Kidney (tissue), 14 donors: ENCODE results near the gene GABBR2. TPM values are rescaled to one million over a fixed set of nuclear protein-coding genes. Genes with fewer than 3 reads are reported as not detected.

Source experiments
- DNase-seq, 5 donors: peaks; one replicate each; pipeline ENCODE4 v3.0.0-alpha.2; 2013 to 2020
- FAIRE-seq: peaks from 2 replicates; lab custom pipeline; 2012; peaks lifted over from hg19 to GRCh38; lab: Jason Lieb, UNC
- H3K27ac ChIP-seq, 2 donors: one replicate each; pipeline ENCODE4 v1.7.0; 2013; ENCODE audit warnings: low read depth in 2 of 2, low read length in 2 of 2, inconsistent platforms in 1 of 2
- H3K27me3 ChIP-seq: one replicate; pipeline ENCODE4 v1.7.1; 2013; ENCODE audit warnings: low read length, inconsistent platforms; ENCODE audit not compliant: control insufficient read depth, insufficient read depth
- H3K36me3 ChIP-seq, 3 donors: one replicate each; pipeline versions ENCODE4 v1.7.0 to v1.7.1; 2013; ENCODE audit warnings: low read length in 3 of 3, control low read depth in 1 of 3, inconsistent platforms in 1 of 3; ENCODE audit not compliant: insufficient read depth in 3 of 3, control insufficient read depth in 2 of 3
- H3K4me1 ChIP-seq, 3 donors: one replicate each; pipeline versions ENCODE4 v1.7.0 to v1.7.1; 2013; ENCODE audit warnings: low read length in 3 of 3, inconsistent platforms in 1 of 3, low read depth in 1 of 3; ENCODE audit not compliant: control insufficient read depth in 2 of 3, insufficient read depth in 2 of 3
- H3K4me3 ChIP-seq, 3 donors: one replicate each; pipeline versions ENCODE4 v1.7.0 to v1.8.1; 2013; ENCODE audit warnings: low read length in 3 of 3, control low read depth in 1 of 3, inconsistent platforms in 1 of 3
- H3K9ac ChIP-seq, 3 donors: one replicate each; pipeline versions ENCODE4 v1.7.0 to v1.7.1; 2013; ENCODE audit warnings: low read length in 3 of 3, control low read depth in 1 of 3, inconsistent platforms in 1 of 3
- H3K9me3 ChIP-seq, 3 donors: one replicate each; pipeline versions ENCODE4 v1.7.0 to v1.7.1; 2013; ENCODE audit warnings: low read length in 3 of 3, control low read depth in 1 of 3, inconsistent platforms in 1 of 3; ENCODE audit not compliant: control insufficient read depth in 2 of 3, insufficient read depth in 1 of 3
- intact Hi-C: fragments of 100-400 bp; cut with DNase I; formaldehyde crosslinking; loops from one replicate; pipeline ENCODE4 v1.11.1; 2022
- polyA plus RNA-seq: library from polyadenylated mRNA; stranded (reverse); fragments of 350-450 nt; fragmentation: Illumina TruSeq; extraction: RNeasy Lipid Tissue Mini Kit (QIAGEN cat#74804); gene quantifications from one replicate; pipeline ENCODE4 v1.2.3, GENCODE V29; 2014; ENCODE audit warnings: low read depth, low replicate concordance; ENCODE audit not compliant: insufficient read depth
- total RNA-seq: library from RNA; stranded (reverse); fragmentation: NEBNext Ultra II Directional; extraction: Animal tissue kit (Norgen Biotek cat#: 25700); gene quantifications from one replicate; pipeline ENCODE4 v1.2.1, GENCODE V29; 2021
- TF ChIP-seq, protein P1 (sequence below): IDR thresholded peaks from 3 replicates; pipeline ENCODE4 v1.5.1; 2012; ENCODE audit warnings: mild to moderate bottlenecking, moderate library complexity, borderline replicate concordance; ENCODE audit not compliant: insufficient read depth; ENCODE audit errors: extremely low read depth
- donor health status: control.
- donor health status: control.
- donor health status: control.
- donor health status: control.
- donor health status: control.
- donor health status: DM: yes; HTN: yes; CAD: no.
- donor health status: Normal renal cell carcinoma (clear cell type).

GABBR2 gene
- total and polyA plus RNA-seq, 2 donors from 2014 or later: 0.06 TPM; not detected in 1

DNA sequence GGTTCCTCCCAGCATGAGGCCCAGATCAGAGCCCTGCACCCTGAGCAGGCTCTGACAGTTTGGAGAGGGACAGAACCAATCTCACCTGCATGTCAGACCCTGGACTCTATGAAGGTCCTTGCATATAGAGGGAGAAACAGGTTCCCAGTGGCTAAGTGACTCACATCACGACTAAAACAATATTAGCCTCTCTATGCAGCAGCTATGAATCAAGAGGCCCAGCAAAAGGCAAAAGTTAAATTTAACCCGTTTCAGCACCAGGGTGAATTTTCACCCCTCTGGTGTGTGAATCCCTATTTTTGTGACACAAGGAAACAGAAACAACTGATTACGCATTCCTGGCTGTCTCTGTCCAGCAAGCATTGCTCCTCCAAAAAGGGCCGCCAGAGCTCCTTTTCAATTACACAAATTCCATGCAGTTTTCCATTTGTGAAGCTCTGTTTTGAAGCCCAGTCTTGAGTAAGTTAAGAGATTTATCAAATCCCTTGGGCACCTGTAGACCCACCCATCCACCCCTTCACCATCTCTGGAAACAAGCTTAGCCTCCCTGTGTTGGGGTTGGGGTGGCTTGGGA is 136.6 kb downstream of the GABBR2 start:
- Histone ChIP-seq H3K36me3 (no peaks in the 10 kb centered on the region), H3K27me3 (no peaks in the 10 kb centered on the region), H3K27ac (no peak overlapping the region), H3K9ac (no peak overlapping the region), H3K4me1 (no peaks in the 10 kb centered on the region), H3K9me3 (no peaks in the 10 kb centered on the region), H3K4me3 (no peak overlapping the region)
- TF ChIP-seq, protein P1, sequence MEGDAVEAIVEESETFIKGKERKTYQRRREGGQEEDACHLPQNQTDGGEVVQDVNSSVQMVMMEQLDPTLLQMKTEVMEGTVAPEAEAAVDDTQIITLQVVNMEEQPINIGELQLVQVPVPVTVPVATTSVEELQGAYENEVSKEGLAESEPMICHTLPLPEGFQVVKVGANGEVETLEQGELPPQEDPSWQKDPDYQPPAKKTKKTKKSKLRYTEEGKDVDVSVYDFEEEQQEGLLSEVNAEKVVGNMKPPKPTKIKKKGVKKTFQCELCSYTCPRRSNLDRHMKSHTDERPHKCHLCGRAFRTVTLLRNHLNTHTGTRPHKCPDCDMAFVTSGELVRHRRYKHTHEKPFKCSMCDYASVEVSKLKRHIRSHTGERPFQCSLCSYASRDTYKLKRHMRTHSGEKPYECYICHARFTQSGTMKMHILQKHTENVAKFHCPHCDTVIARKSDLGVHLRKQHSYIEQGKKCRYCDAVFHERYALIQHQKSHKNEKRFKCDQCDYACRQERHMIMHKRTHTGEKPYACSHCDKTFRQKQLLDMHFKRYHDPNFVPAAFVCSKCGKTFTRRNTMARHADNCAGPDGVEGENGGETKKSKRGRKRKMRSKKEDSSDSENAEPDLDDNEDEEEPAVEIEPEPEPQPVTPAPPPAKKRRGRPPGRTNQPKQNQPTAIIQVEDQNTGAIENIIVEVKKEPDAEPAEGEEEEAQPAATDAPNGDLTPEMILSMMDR: no peak
- intact Hi-C loops: no loop called here
- DNase-seq (peak in 2 of 5 donors; percentile 28 to 45), FAIRE-seq (no peak)

DNA sequence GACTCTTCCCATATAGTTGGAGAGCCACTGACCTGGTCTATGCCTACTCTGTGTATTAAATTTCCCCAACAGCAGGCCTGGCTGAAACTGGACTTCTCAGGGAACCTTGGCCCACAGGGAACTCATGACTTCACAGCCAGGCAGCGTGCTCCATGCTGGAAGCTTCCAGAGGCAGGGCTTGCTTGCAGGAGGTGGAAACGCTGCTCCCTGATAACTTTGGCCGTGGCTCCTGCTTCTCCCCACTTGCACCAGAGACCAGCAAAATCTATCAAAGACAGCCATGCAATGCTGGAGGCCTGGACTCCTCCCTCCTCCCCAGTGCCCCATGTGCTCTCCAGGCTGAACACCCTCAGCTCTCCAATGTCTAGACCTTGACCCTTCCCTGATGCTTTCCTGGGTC is 137.1 kb downstream of the GABBR2 start:
- Histone ChIP-seq H3K9me3 (no peaks in the 10 kb centered on the region), H3K36me3 (no peaks in the 10 kb centered on the region), H3K27ac (no peak overlapping the region), H3K4me1 (no peaks in the 10 kb centered on the region), H3K4me3 (no peak overlapping the region), H3K9ac (no peak overlapping the region), H3K27me3 (no peaks in the 10 kb centered on the region)
- no peak for DNase-seq
- intact Hi-C loops: no loop called here
- TF ChIP-seq, protein P1: no peak
- no peak for FAIRE-seq

DNA sequence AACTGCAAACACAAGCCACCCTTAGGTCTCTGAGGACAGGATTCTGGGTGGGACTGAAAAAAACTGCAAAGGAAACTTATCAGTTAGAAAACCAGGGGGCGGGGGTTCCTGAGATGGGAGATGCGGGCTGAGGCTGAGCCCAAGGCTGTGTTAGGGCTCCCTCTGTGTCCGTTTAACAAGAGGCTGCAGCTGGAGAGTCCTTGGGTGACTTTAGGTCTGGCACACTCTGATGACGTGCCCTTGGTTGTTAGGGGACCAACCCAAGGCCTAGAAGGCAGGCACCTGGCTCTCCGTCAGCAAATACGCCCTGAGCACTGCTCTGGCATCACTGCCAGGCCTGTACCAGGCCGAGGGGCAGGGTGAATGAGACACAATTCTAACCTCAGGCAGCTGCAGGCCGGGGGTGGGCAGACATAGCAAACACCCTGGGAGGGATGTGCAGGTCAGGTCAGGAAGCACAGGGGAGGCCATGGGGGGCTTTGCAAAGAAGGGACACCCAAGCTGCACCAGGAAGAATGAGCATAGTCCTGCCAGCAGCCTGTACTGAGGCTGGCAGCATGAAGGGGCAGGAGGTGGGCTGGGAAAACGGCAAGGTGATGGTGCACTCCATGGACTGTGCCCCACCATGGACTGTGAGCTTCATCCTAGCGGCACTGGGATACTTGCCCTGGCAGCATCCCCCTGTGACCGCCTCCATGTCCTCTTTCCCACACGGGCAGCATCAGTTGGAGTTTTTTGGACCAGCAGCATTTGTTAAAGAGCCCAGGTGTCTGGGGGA is 137.9 kb downstream of the GABBR2 start:
- Histone ChIP-seq H3K27me3 (no peaks in the 10 kb centered on the region), H3K36me3 (no peaks in the 10 kb centered on the region), H3K4me3 (no peak overlapping the region), H3K9ac (no peak overlapping the region), H3K27ac (no peak overlapping the region), H3K9me3 (no peaks in the 10 kb centered on the region), H3K4me1 (no peaks in the 10 kb centered on the region)
- intact Hi-C loops: no loop called here
- TF ChIP-seq, protein P1: no peak
- FAIRE-seq: no peak
- DNase-seq: no peak
